ENCODE measurements around the gene FLNB. TPM values are rescaled to one million over a fixed set of nuclear protein-coding genes. Genes with fewer than 3 reads are reported as not detected.
A peak's percentile ranks its signal among the peaks of the same experiment; 100 is the strongest.

FLNB gene
- total and polyA plus RNA-seq, 10 of the 15 experiments (the other 5 are each of a cell fraction or from before 2014, with no cell fraction given), result 13.6 to 51.8 (median 26.4) TPM

GRCh38 chr3:58197588-58197987 lies 189.4 kb downstream of the FLNB start:
- peaks cover 1 to 6% of the 10 kb centered on the region in 2 experiments; a peak in 2 of 4 replicates for H3K36me3 ChIP-seq (ENCODE audit: control insufficient read depth in 2 of 2, insufficient read depth in 2 of 2, low read length in 1 of 2)
- no peaks in the 10 kb centered on the region for H3K27me3 ChIP-seq (replicated peaks in 1 of 2; ENCODE audit: control insufficient read depth in 2 of 2, insufficient read depth in 2 of 2, low read length in 1 of 2)
- no peak for DNase-seq (ENCODE audit: low read depth, low spot score)
- H2AFZ ChIP-seq (ENCODE audit: control insufficient read depth, low read depth, low read length), result no peak overlapping the region
- no peak overlapping the region for H3K4me2 ChIP-seq (ENCODE audit: control insufficient read depth, insufficient read depth)
- H3K27ac ChIP-seq (ENCODE audit: control insufficient read depth, insufficient read depth), result peak overlapping the region; percentile 43; the same call in 1 of the 2 replicates
- no peak overlapping the region for H3K4me3 ChIP-seq
- H3K9me3 ChIP-seq (replicated peaks; ENCODE audit: control insufficient read depth, insufficient read depth, low read length), result peaks cover 23% of the 10 kb centered on the region
- ChIA-PET CTCF (interaction anchor here (1.9 to 25.2 kb wide), 5 partner anchors 10 to 109 kb away, joined by 8 to 655 read pairs (median 11); partner anchors contain the start of genes DNASE1L3, HTD2 and RPP14), POLR2A (interaction anchor here (0.6 to 17.1 kb wide), 6 partner anchors 15 to 174 kb away, joined by 3 to 491 read pairs (median 3); partner anchors contain the start of gene DNASE1L3), SMC1A (ENCODE audit: uncharacterized antibody, unreplicated experiment) (interaction anchor here (1.0 to 12.6 kb wide), 5 partner anchors 8 to 153 kb away, joined by 3 to 510 read pairs (median 13); partner anchors contain the start of gene DNASE1L3), RAD21 (ENCODE audit: unreplicated experiment) (interaction anchor here (1.1 to 3.2 kb wide), 8 partner anchors 9 to 158 kb away, joined by 3 to 105 read pairs (median 22); partner anchors contain the start of genes ABHD6 and DNASE1L3)
- no TSS peak for BruUV-seq (replicated peaks)
- H4K20me1 ChIP-seq (ENCODE audit: control insufficient read depth, insufficient read depth), result no peaks in the 10 kb centered on the region
- in situ Hi-C loops (cut with MboI), result no loop called here
- no peaks in the 10 kb centered on the region; the same call in 1 of the 2 replicates for H3K79me2 ChIP-seq (ENCODE audit: control insufficient read depth, insufficient read depth, low read length)
- 0 out of 2 replicates have a peak, but pooled peaks have one; percentile 30 for TF ChIP-seq HDGF (IDR thresholded peaks at IDR 0.05)
- no peak for TF ChIP-seq SPI1 (IDR thresholded peaks at IDR 0.05; ENCODE audit: borderline replicate concordance, insufficient read depth, low read depth, low read length)
- no peak for TF ChIP-seq E4F1 (IDR thresholded peaks at IDR 0.05; ENCODE audit: borderline replicate concordance, partially characterized antibody)
- no peak for TF ChIP-seq ZBTB11 (CRISPR knock-in tag; IDR thresholded peaks at IDR 0.05)
- FAIRE-seq, result no peak
- 95% methylated on average over 10 of the region's 10 CpGs for WGBS (ENCODE audit: insufficient coverage, insufficient replicate concordance, low lambda C conversion rate, missing lambda C conversion rate)
- intact Hi-C loops (cut with micrococcal nuclease; ENCODE audit: unreplicated experiment), result no loop called here
- H3K4me1 ChIP-seq (ENCODE audit: control insufficient read depth, insufficient read depth, low read length), result peaks cover 38% of the 10 kb centered on the region
- ATAC-seq, result no peak
- no peak overlapping the region for H3K9ac ChIP-seq (ENCODE audit: control insufficient read depth, insufficient read depth, low read length)

Data from GM12878 (cell line).